IPS-NIHi11 (cell line): ENCODE measurements around the gene PITPNM3.
"Not testable (repeated sequence)": the region's sequence is repeated elsewhere in the genome, so short reads cannot be mapped to it uniquely, and the experiment has no call there.

ENCODE experiments used
- DNase-seq: peaks from one replicate; pipeline ENCODE4 v3.0.0; 2012; ENCODE audit warnings: mixed read lengths, low spot score

Gene PITPNM3

GRCh38 chr17:6574687-6575595 lies 18.6 kb upstream of the PITPNM3 start:
- DNase-seq = peak; percentile 40

GRCh38 chr17:6573982-6574686 lies 17.8 kb upstream of the PITPNM3 start:
- DNase-seq = no peak

GRCh38 chr17:6573495-6573894 lies 17.1 kb upstream of the PITPNM3 start:
- DNase-seq = not testable (repeated sequence)

GRCh38 chr17:6572972-6573370 lies 16.6 kb upstream of the PITPNM3 start:
- DNase-seq = no peak

GRCh38 chr17:6571452-6571781 lies 15.1 kb upstream of the PITPNM3 start:
- DNase-seq = no peak

- DNase-seq = no peak
These were observed 14.5 kb upstream of the PITPNM3 start for GRCh38 chr17:6570731-6571451.

GRCh38 chr17:6569370-6570285 lies 13.3 kb upstream of the PITPNM3 start:
- no peak for DNase-seq

GRCh38 chr17:6568184-6568758 lies 11.9 kb upstream of the PITPNM3 start:
- no peak for DNase-seq

- DNase-seq = peak; percentile 53
These were observed 11.3 kb upstream of the PITPNM3 start for GRCh38 chr17:6567528-6568183.

- no peak for DNase-seq
These were observed 5.1 kb upstream of the PITPNM3 start for GRCh38 chr17:6561446-6561845.

- DNase-seq = no peak
These were observed 4.1 kb upstream of the PITPNM3 start for GRCh38 chr17:6560496-6560895.

GRCh38 chr17:6559753-6560215 lies 3.4 kb upstream of the PITPNM3 start:
- no peak for DNase-seq

- no peak for DNase-seq
These were observed 2.8 kb upstream of the PITPNM3 start for GRCh38 chr17:6558932-6559752.

GRCh38 chr17:6558276-6558675 lies 1.9 kb upstream of the PITPNM3 start:
- no peak for DNase-seq

- DNase-seq = no peak
These were observed 684 bp upstream of the PITPNM3 start for GRCh38 chr17:6557040-6557438.

- DNase-seq = peak; percentile 64
These were observed 829 bp downstream of the PITPNM3 start for GRCh38 chr17:6555331-6556120.

GRCh38 chr17:6554871-6555330 lies 1.5 kb downstream of the PITPNM3 start:
- no peak for DNase-seq

GRCh38 chr17:6554342-6554741 lies 2.0 kb downstream of the PITPNM3 start:
- DNase-seq = no peak
